ENCODE data around the gene RET.

The RET gene

DNA sequence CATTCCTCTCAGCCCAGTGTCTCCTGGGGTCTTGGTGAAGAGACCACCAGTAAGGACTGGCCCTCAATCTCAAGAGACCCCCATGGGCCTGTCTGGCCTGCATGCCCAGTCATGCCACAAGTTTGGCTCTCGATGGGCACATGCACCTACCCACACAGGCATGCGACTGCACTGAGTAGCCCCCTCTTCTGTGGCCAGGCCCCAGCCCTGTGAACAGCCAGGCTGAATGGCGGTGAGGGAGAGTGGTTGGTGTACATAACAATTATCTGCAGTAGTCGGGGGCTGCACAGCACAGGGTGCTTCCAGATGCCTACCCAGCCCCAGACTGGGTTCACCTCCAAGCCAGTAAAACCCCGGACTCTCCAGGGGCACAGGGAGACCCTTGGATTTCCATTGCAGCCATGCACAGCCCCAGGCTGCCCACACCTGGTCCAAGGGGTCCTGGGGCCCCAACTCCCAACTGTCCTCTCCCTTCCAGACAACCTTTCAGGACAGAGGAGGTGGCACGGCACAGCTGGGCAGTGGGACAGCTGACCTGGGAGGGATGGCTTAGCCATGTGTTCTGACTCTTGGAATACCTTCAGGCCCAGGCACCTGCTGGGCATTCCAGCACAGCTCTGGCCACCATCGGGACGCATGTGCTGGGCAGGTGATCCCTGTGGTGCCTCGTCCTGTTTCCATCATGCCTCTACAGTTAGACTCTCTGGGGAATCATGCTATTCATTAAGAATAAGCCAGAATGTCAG lies 40.3 kb downstream of the RET start:
- TF ChIP-seq, protein P1, sequence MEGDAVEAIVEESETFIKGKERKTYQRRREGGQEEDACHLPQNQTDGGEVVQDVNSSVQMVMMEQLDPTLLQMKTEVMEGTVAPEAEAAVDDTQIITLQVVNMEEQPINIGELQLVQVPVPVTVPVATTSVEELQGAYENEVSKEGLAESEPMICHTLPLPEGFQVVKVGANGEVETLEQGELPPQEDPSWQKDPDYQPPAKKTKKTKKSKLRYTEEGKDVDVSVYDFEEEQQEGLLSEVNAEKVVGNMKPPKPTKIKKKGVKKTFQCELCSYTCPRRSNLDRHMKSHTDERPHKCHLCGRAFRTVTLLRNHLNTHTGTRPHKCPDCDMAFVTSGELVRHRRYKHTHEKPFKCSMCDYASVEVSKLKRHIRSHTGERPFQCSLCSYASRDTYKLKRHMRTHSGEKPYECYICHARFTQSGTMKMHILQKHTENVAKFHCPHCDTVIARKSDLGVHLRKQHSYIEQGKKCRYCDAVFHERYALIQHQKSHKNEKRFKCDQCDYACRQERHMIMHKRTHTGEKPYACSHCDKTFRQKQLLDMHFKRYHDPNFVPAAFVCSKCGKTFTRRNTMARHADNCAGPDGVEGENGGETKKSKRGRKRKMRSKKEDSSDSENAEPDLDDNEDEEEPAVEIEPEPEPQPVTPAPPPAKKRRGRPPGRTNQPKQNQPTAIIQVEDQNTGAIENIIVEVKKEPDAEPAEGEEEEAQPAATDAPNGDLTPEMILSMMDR (IDR thresholded peaks at IDR 0.05; ENCODE audit: insufficient read depth, missing control alignments): no peak
- DNase-seq (ENCODE audit: insufficient read length, low spot score) (no peak), FAIRE-seq (no peak)

DNA sequence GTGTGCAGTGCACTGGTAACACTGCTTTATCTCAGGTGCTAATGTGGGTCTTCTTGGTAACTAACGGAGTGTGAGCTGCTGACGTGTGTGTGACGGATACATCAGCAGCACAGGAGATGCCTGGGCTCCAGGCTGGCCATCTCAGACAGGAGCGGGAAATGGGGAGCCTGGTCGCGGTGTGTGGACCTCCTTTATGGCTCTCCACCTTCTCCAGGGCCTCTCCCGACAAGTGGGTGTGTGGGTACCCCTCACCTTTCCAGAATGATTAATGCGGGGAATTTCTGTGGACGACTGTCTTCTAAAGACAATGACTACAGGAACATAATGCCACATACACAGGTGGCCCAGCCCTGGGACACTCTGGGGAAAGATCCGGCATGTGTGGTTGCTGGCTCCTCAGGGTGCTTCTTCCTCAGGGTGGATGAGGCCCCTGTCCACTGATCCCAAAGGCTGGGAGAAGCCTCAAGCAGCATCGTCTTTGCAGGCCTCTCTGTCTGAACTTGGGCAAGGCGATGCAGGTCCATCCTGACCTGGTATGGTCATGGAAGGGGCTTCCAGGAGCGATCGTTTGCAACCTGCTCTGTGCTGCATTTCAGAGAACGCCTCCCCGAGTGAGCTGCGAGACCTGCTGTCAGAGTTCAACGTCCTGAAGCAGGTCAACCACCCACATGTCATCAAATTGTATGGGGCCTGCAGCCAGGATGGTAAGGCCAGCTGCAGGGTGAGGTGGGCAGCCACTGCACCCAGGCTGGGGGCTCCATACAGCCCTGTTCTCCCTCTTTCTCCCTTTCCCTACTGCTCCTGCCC lies 41.1 kb downstream of the RET start:
- FAIRE-seq (no peak), DNase-seq (ENCODE audit: insufficient read length, low spot score) (no peak)
- TF ChIP-seq, protein P1 (IDR thresholded peaks at IDR 0.05; ENCODE audit: insufficient read depth, missing control alignments): no peak

DNA sequence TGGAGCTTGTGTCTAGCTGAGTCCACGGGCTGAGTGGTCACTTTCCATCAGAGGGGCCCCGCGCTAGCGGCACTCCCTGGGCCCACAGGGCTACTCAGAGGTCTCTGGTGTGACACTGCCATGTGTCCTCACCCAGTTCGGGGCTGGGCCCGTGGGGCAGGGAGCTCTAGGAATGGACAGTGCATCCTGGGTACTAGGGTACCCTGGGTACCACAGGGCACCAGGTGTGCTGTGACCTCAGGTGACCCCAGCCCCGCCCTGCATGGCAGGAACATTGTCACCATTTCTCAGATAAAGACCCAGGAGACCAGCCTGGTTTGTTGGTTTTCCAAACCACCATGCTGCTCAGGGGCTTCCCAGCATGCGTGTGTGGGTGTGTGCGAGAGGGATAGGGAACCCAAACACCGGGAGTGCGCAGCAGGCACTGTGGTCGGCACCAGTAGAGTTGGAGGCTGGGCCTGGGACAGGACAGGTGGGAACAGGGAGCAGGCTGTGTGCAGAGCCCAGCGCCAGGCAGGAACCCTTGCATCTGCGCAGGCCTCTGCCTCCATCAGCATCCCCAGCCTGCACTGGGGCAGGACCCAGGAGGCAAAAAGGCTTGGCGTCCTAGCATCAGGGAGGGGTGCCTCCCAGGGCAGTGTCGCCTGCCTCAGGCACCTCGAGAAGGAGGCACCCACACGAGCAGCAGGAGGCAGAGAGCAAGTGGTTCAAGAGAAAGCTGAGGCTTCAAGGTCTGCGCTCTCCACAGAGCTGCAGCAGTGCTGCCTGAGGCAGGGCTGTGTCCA lies 42.0 kb downstream of the RET start:
- TF ChIP-seq, protein P1 (IDR thresholded peaks at IDR 0.05; ENCODE audit: insufficient read depth, missing control alignments): no peak
- no peak for DNase-seq (ENCODE audit: insufficient read length, low spot score)
- FAIRE-seq: no peak

DNA sequence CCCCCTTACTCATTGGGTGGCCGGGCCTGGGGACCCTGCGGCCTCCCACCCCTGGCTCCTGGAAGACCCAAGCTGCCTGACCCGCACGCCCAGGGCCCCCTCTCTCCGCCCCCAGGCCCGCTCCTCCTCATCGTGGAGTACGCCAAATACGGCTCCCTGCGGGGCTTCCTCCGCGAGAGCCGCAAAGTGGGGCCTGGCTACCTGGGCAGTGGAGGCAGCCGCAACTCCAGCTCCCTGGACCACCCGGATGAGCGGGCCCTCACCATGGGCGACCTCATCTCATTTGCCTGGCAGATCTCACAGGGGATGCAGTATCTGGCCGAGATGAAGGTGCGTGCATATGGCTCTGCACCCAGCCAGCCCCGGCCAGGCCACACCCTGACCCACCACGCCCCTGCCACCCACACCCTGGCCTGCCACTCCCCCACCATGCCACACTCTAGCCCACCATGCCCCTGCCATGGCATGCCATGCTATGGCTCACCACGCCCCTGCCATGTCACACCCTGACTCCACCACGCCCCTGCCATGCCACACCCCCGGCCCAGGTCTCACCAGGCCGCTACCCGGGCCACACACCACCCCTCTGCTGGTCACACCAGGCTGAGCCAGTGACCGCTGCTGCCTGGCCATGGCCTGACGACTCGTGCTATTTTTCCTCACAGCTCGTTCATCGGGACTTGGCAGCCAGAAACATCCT lies 42.7 kb downstream of the RET start:
- TF ChIP-seq, protein P1 (IDR thresholded peaks at IDR 0.05; ENCODE audit: insufficient read depth, missing control alignments): no peak
- FAIRE-seq: no peak
- DNase-seq (ENCODE audit: insufficient read length, low spot score): no peak

DNA sequence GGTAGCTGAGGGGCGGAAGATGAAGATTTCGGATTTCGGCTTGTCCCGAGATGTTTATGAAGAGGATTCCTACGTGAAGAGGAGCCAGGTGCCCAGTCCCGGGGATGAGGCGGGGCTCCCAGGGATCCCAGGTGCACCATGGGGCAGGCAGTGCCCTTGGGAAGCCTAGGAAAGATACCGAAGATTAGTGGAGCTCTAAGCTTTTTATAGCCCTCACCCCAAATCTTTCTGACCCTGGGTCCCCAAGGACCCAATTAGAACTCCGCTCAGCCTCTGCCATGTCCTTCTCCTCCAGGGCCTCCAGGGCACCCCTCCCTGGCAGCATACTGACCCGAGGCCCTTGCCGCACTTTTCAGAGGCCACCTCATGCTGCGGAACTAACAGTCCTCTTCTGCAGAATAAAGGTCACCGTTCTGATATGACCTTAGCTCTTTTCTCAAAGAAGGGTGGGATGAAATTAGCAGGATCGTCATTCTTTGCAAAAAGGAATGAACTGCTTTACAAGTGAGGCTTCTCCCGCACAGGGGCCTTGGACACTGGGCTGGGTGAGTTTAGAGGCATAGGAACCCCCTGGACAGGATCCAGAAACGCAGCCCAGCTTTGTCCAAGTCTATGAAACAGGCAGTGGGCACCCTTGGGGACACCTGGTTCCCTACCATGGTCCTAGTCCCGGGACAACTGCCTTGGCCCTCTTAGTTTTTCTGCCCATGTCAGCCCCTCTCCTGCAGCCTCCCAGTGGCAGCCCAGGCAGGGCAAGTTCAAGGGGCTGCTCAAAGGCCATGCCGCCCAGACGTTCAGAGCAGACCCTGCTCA lies 43.5 kb downstream of the RET start:
- DNase-seq (ENCODE audit: insufficient read length, low spot score) (no peak), FAIRE-seq (no peak)
- TF ChIP-seq, protein P1 (IDR thresholded peaks at IDR 0.05; ENCODE audit: insufficient read depth, missing control alignments): no peak

DNA sequence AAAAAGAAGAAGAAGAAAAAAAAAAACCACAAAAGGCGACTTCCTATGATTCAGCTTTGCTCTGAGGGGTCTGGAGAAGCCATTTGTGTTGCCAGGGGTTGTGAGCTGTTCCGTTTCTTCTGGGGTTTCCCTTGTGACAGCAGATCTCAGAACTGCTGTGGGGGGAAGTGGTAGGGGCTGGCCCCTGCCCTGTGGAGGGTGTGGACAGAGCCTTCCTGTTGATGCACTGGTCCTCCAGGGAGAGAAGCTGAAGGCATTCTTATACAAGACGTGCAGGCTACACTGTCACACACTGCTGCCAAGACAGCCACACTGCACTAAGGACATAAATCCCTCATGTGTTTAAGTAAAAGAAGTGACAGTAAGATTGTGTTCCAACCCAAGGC lies 44.1 kb downstream of the RET start:
- FAIRE-seq (no peak), DNase-seq (ENCODE audit: insufficient read length, low spot score) (no peak)
- TF ChIP-seq, protein P1 (IDR thresholded peaks at IDR 0.05; ENCODE audit: insufficient read depth, missing control alignments): no peak
